HG03108 (cell line): ENCODE results near the gene DHRS7.

Experiments used
- ATAC-seq: cut with Tn5 transposase; IDR thresholded peaks from one replicate; pipeline ENCODE4 v1.9.1; 2021; ENCODE audit warnings: moderate library complexity; ENCODE audit not compliant: unreplicated experiment

Gene DHRS7

GRCh38 chr14:60184905-60185555 is 19.8 kb upstream of the DHRS7 start:
- no peak for ATAC-seq

GRCh38 chr14:60184146-60184904 is 19.1 kb upstream of the DHRS7 start:
- peak; percentile 43 for ATAC-seq

- ATAC-seq: peak; percentile 37
Observed at GRCh38 chr14:60183741-60184140, 18.5 kb upstream of the DHRS7 start.

GRCh38 chr14:60183138-60183537 is 17.9 kb upstream of the DHRS7 start:
- ATAC-seq: no peak

- ATAC-seq: no peak
Observed at GRCh38 chr14:60179431-60179869, 14.3 kb upstream of the DHRS7 start.

- ATAC-seq: no peak
Observed at GRCh38 chr14:60178820-60179219, 13.6 kb upstream of the DHRS7 start.

GRCh38 chr14:60178164-60178563 is 13.0 kb upstream of the DHRS7 start:
- no peak for ATAC-seq

GRCh38 chr14:60175255-60175902 is 10.2 kb upstream of the DHRS7 start:
- no peak for ATAC-seq

- ATAC-seq: no peak
Observed at GRCh38 chr14:60174352-60175254, 9.4 kb upstream of the DHRS7 start.

GRCh38 chr14:60171690-60172089 is 6.5 kb upstream of the DHRS7 start:
- no peak for ATAC-seq

- ATAC-seq: no peak
Observed at GRCh38 chr14:60170948-60171347, 5.8 kb upstream of the DHRS7 start.

GRCh38 chr14:60169722-60170121 is 4.5 kb upstream of the DHRS7 start:
- no peak for ATAC-seq

GRCh38 chr14:60166142-60166541 is 944 bp upstream of the DHRS7 start:
- no peak for ATAC-seq

GRCh38 chr14:60165547-60165876 is 314 bp upstream of the DHRS7 start:
- ATAC-seq: no peak

- ATAC-seq: peak; percentile 4
Observed at GRCh38 chr14:60164404-60164711, 840 bp downstream of the DHRS7 start.

- no peak for ATAC-seq
Observed at GRCh38 chr14:60163693-60164092, 1.5 kb downstream of the DHRS7 start.

GRCh38 chr14:60161196-60162107 is 3.7 kb downstream of the DHRS7 start:
- ATAC-seq: no peak

GRCh38 chr14:60160422-60160821 is 4.8 kb downstream of the DHRS7 start:
- ATAC-seq: no peak

GRCh38 chr14:60154671-60155070 is 10.5 kb downstream of the DHRS7 start:
- no peak for ATAC-seq

- ATAC-seq: no peak
Observed at GRCh38 chr14:60153991-60154390, 11.2 kb downstream of the DHRS7 start.
